RWPE2 (cell line): ENCODE measurements around the gene TNN.
A peak's percentile ranks its signal among the peaks of the same experiment; 100 is the strongest.

ENCODE experiments used
- ATAC-seq: fragments of 200-7000 bp; cut with Tn5 transposase; 3 replicates; pipeline ENCODE4 v1.9.1; 2021; ENCODE audit warnings: low read depth
- DNase-seq: peaks from one replicate; pipeline ENCODE4 v3.0.0-alpha.2; 2020; ENCODE audit warnings: low spot score
- H3K27ac ChIP-seq: fragments of 450-650 bp; 2 replicates; pipeline ENCODE4 v1.5.1; 2017; ENCODE audit warnings: mild to moderate bottlenecking; ENCODE audit not compliant: poor library complexity, severe bottlenecking
- H3K27me3 ChIP-seq: fragments of 250-450 bp; sonication (Bioruptor Pico); 2 replicates; pipeline ENCODE4 v1.5.1; 2021; ENCODE audit warnings: mild to moderate bottlenecking, moderate library complexity; ENCODE audit not compliant: insufficient read depth, poor library complexity, severe bottlenecking
- H3K36me3 ChIP-seq: fragments of 250-450 bp; sonication (Bioruptor Pico); 2 replicates; pipeline ENCODE4 v1.5.1; 2020; ENCODE audit warnings: low read depth, mild to moderate bottlenecking, moderate library complexity
- H3K4me1 ChIP-seq: fragments of 250-450 bp; sonication (Bioruptor Pico); 2 replicates; pipeline ENCODE4 v1.5.1; 2021; ENCODE audit warnings: mild to moderate bottlenecking, moderate library complexity; ENCODE audit not compliant: insufficient read depth, poor library complexity, severe bottlenecking
- H3K4me3 ChIP-seq: fragments of 250-450 bp; sonication (Bioruptor Pico); 2 replicates; pipeline ENCODE4 v1.5.1; 2021; ENCODE audit warnings: mild to moderate bottlenecking, moderate library complexity; ENCODE audit not compliant: severe bottlenecking
- H3K9me3 ChIP-seq: fragments of 250-450 bp; sonication (Bioruptor Pico); 2 replicates; pipeline ENCODE4 v1.5.1; 2021; ENCODE audit warnings: mild to moderate bottlenecking, moderate library complexity; ENCODE audit not compliant: severe bottlenecking
- CTCF ChIP-seq: fragments of 450-650 bp; IDR thresholded peaks from one replicate; pipeline ENCODE4 v1.5.1; 2017; ENCODE audit warnings: mild to moderate bottlenecking, moderate library complexity; ENCODE audit not compliant: poor library complexity, severe bottlenecking

The TNN gene

GRCh38 chr1:175169286-175170018 is 101.8 kb downstream of the TNN start:
- no peak for TF ChIP-seq CTCF
- Histone ChIP-seq H3K27me3 (no peaks in the 10 kb centered on the region), H3K9me3 (no peaks in the 10 kb centered on the region), H3K27ac (peak overlapping the region; percentile 80), H3K36me3 (peaks cover 66% of the 10 kb centered on the region), H3K4me1 (peaks cover 19% of the 10 kb centered on the region), H3K4me3 (no peak overlapping the region)
- DNase-seq, result no peak
- ATAC-seq, result peak; percentile 96

GRCh38 chr1:175171036-175171913 is 103.6 kb downstream of the TNN start:
- H3K4me1 ChIP-seq, result peaks cover 19% of the 10 kb centered on the region
- no peak overlapping the region for H3K27ac ChIP-seq
- TF ChIP-seq CTCF, result no peak
- no peak for ATAC-seq
- H3K9me3 ChIP-seq, result no peaks in the 10 kb centered on the region
- no peaks in the 10 kb centered on the region for H3K27me3 ChIP-seq
- no peak overlapping the region for H3K4me3 ChIP-seq
- peaks cover 59% of the 10 kb centered on the region for H3K36me3 ChIP-seq
- DNase-seq, result no peak

- DNase-seq (no peak), ATAC-seq (no peak)
- H3K9me3 ChIP-seq, result no peaks in the 10 kb centered on the region
- H3K27me3 ChIP-seq, result no peaks in the 10 kb centered on the region
- peaks cover 53% of the 10 kb centered on the region for H3K36me3 ChIP-seq
- H3K27ac ChIP-seq, result no peak overlapping the region
- no peak for TF ChIP-seq CTCF
- peaks cover 19% of the 10 kb centered on the region for H3K4me1 ChIP-seq
- H3K4me3 ChIP-seq, result no peak overlapping the region
Observed at GRCh38 chr1:175172503-175172902, 104.9 kb downstream of the TNN start.

- Histone ChIP-seq H3K4me3 (no peak overlapping the region), H3K27ac (no peak overlapping the region), H3K36me3 (peaks cover 52% of the 10 kb centered on the region), H3K27me3 (no peaks in the 10 kb centered on the region), H3K9me3 (no peaks in the 10 kb centered on the region), H3K4me1 (peaks cover 27% of the 10 kb centered on the region)
- DNase-seq (no peak), ATAC-seq (no peak)
- no peak for TF ChIP-seq CTCF
Observed at GRCh38 chr1:175173531-175173930, 105.9 kb downstream of the TNN start.
